HG03521 (cell line): ENCODE results near the gene TBX5.
"Not testable (repeated sequence)": the region's sequence is repeated elsewhere in the genome, so short reads cannot be mapped to it uniquely, and the experiment has no call there.

Source experiments
- ATAC-seq: cut with Tn5 transposase; IDR thresholded peaks from one replicate; pipeline ENCODE4 v1.9.1; 2021; ENCODE audit warnings: mild to moderate bottlenecking, moderate library complexity; ENCODE audit not compliant: unreplicated experiment

The TBX5 gene

GRCh38 chr12:114393569-114393968 lies 12.4 kb downstream of the TBX5 start:
- ATAC-seq: no peak

- ATAC-seq: no peak
Observed at GRCh38 chr12:114392909-114393308, 13.0 kb downstream of the TBX5 start.

- no peak for ATAC-seq
Observed at GRCh38 chr12:114391088-114391487, 14.9 kb downstream of the TBX5 start.

GRCh38 chr12:114384739-114385138 lies 21.2 kb downstream of the TBX5 start:
- ATAC-seq: no peak

GRCh38 chr12:114381177-114381576 lies 24.8 kb downstream of the TBX5 start:
- no peak for ATAC-seq

- no peak for ATAC-seq
Observed at GRCh38 chr12:114371733-114372132, 34.2 kb downstream of the TBX5 start.

GRCh38 chr12:114371250-114371649 lies 34.7 kb downstream of the TBX5 start:
- no peak for ATAC-seq

- no peak for ATAC-seq
Observed at GRCh38 chr12:114368685-114369452, 37.1 kb downstream of the TBX5 start.

GRCh38 chr12:114361992-114362391 lies 44.0 kb downstream of the TBX5 start:
- no peak for ATAC-seq

GRCh38 chr12:114361545-114361944 lies 44.4 kb downstream of the TBX5 start:
- no peak for ATAC-seq

GRCh38 chr12:114360485-114360884 lies 45.5 kb downstream of the TBX5 start:
- no peak for ATAC-seq

- ATAC-seq: no peak
Observed at GRCh38 chr12:114355389-114356088, 50.4 kb downstream of the TBX5 start.

- ATAC-seq: not testable (repeated sequence)
Observed at GRCh38 chr12:114349239-114349638, 56.7 kb downstream of the TBX5 start.

GRCh38 chr12:114347861-114348260 lies 58.1 kb downstream of the TBX5 start:
- no peak for ATAC-seq

- no peak for ATAC-seq
Observed at GRCh38 chr12:114344831-114345230, 61.1 kb downstream of the TBX5 start.

GRCh38 chr12:114344303-114344663 lies 61.7 kb downstream of the TBX5 start:
- no peak for ATAC-seq

GRCh38 chr12:114343585-114344302 lies 62.2 kb downstream of the TBX5 start:
- no peak for ATAC-seq

GRCh38 chr12:114342656-114343055 lies 63.3 kb downstream of the TBX5 start:
- ATAC-seq: no peak

GRCh38 chr12:114341635-114342034 lies 64.3 kb downstream of the TBX5 start:
- no peak for ATAC-seq

GRCh38 chr12:114340231-114340630 lies 65.7 kb downstream of the TBX5 start:
- no peak for ATAC-seq

- ATAC-seq: no peak
Observed at GRCh38 chr12:114339626-114340025, 66.3 kb downstream of the TBX5 start.

GRCh38 chr12:114335607-114336006 lies 70.3 kb downstream of the TBX5 start:
- ATAC-seq: no peak
